ENCODE data around the gene TIMM13. TPM values are rescaled to one million over a fixed set of nuclear protein-coding genes. Genes with fewer than 3 reads are reported as not detected.

TIMM13 gene
- total and polyA plus RNA-seq, 2 donors (not counting 3 experiments of a cell fraction or from before 2014, with no cell fraction given), result 154 to 160 TPM

- BruUV-seq (replicated peaks), result no TSS peak
- peaks cover 0 to 3% of the 10 kb centered on the region in 2 experiments for H3K36me3 ChIP-seq (ENCODE audit: control insufficient read depth in 2 of 2, extremely low read depth in 1 of 2, insufficient read depth in 2 of 2, low read length in 2 of 2)
Measured at GRCh38 chr19:2453431-2454025, 26.1 kb upstream of the TIMM13 start.

More at GRCh38 chr19:2453431-2454025, 26.1 kb upstream of the TIMM13 start:
- Histone ChIP-seq H3K4me3 (replicated peaks in 1 of 3; ENCODE audit: insufficient read depth in 1 of 3, low read depth in 1 of 3, low read length in 3 of 3) (no peak overlapping the region), H3K27ac (ENCODE audit: insufficient read depth, low read depth, low read length) (no peak overlapping the region), H2AFZ (ENCODE audit: low read depth, low read length) (no peak overlapping the region), H3K9ac (replicated peaks; ENCODE audit: extremely low read depth, insufficient read depth, low read length) (no peak overlapping the region), H3K27me3 (ENCODE audit: control insufficient read depth in 2 of 2, insufficient read depth in 2 of 2, low read length in 2 of 2) (no peaks in the 10 kb centered on the region), H4K20me1 (replicated peaks; ENCODE audit: control insufficient read depth, extremely low read depth, insufficient read depth, low read length) (no peaks in the 10 kb centered on the region), H3K9me1 (replicated peaks; ENCODE audit: control insufficient read depth, extremely low read depth, insufficient read depth, low read length) (no peaks in the 10 kb centered on the region), H3K9me3 (replicated peaks; ENCODE audit: control insufficient read depth, insufficient read depth, low read length) (no peaks in the 10 kb centered on the region), H3K4me2 (ENCODE audit: insufficient read depth, low read length) (no peak overlapping the region), H3K79me2 (ENCODE audit: control insufficient read depth, insufficient read depth, low read length) (peaks cover 82% of the 10 kb centered on the region), H3K4me1 (ENCODE audit: control insufficient read depth, extremely low read depth, insufficient read depth, low read length) (peaks cover 13% of the 10 kb centered on the region)
- intact Hi-C loops (cut with micrococcal nuclease) (no loop called here), dilution Hi-C loops (cut with MboI; ENCODE audit: extremely low pct_ligation_motif_present, low sequenced_read_pairs) (no loop called here)
- ChIA-PET POLR2A (interaction anchor here (0.6 to 1.4 kb wide), 2 partner anchors 23 to 67 kb away, joined by 3 to 4 read pairs; partner anchors contain the start of gene GADD45B), CTCF (interaction anchor here (0.9 kb wide), 2 partner anchors 28 to 183 kb away, joined by 3 read pairs; no protein-coding TSS in a partner anchor)
- FAIRE-seq, result no peak
- TF ChIP-seq MYC (IDR thresholded peaks at IDR 0.05; ENCODE audit: low read depth, low read length) (no peak), GATA2 (IDR thresholded peaks at IDR 0.05; ENCODE audit: insufficient read depth, insufficient read length, low read depth, low read length) (no peak), POLR2AphosphoS5 (IDR thresholded peaks at IDR 0.05; ENCODE audit: insufficient read depth, low read depth, low read length) (no peak), MAX (IDR thresholded peaks at IDR 0.05; ENCODE audit: insufficient read depth, insufficient read length) (no peak), POLR2A (IDR thresholded peaks at IDR 0.05; ENCODE audit: low read depth, low read length) (no peak), FOS (IDR thresholded peaks at IDR 0.05; ENCODE audit: borderline replicate concordance, insufficient read depth, low read length) (no peak), EZH2 (IDR thresholded peaks at IDR 0.05; ENCODE audit: borderline replicate concordance, low read depth, low read length, severe bottlenecking) (no peak), CTCF (IDR thresholded peaks at IDR 0.05; ENCODE audit: extremely low read depth in 1 of 2, insufficient read depth in 1 of 2, low read depth in 1 of 2, low read length in 2 of 2) (no peak), JUN (IDR thresholded peaks at IDR 0.05; ENCODE audit: borderline replicate concordance, insufficient read depth, insufficient read length, low read depth) (no peak)
- DNase-seq (ENCODE audit: low read depth, low spot score), result no peak

Measured in endothelial cell of umbilical vein (primary cell).